ENCODE data around the gene TBX6. TPM values are rescaled to one million over a fixed set of nuclear protein-coding genes. Genes with fewer than 3 reads are reported as not detected.
A peak's percentile ranks its signal among the peaks of the same experiment; 100 is the strongest.

The TBX6 gene
- total RNA-seq, 2 donors from 2014 or later: 3.0 to 6.3 TPM

- Histone ChIP-seq H3K9me3 (ENCODE audit: control insufficient read depth, low read length) (no peaks in the 10 kb centered on the region), H3K27me3 (ENCODE audit: control insufficient read depth, insufficient read depth, low read length, poor library complexity, severe bottlenecking) (no peaks in the 10 kb centered on the region), H3K4me1 (ENCODE audit: control insufficient read depth, insufficient read depth, low read length) (peaks cover 3% of the 10 kb centered on the region), H3K36me3 (ENCODE audit: control insufficient read depth, insufficient read depth, low read length) (peaks cover 59% of the 10 kb centered on the region), H3K4me3 (ENCODE audit: low read length) (no peak overlapping the region), H3K27ac (ENCODE audit: low read depth, low read length) (no peak overlapping the region), H3K9ac (ENCODE audit: extremely low read depth, low read length, poor library complexity, severe bottlenecking) (no peak overlapping the region)
- WGBS, 2 experiments (ENCODE audit: insufficient coverage in 1 of 2, insufficient read length in 1 of 2): 95 to 98% methylated on average over 11 to 31 of the region's 31 CpGs
- Mint-ChIP-seq H3K9me3 (no peaks in the 10 kb centered on the region), H3K36me3 (ENCODE audit: low read depth) (peaks cover 60% of the 10 kb centered on the region), H3K4me3 (no peak overlapping the region), H3K4me1 (peaks cover 11% of the 10 kb centered on the region), H3K27me3 (ENCODE audit: insufficient read depth) (no peaks in the 10 kb centered on the region), H3K27ac (peak overlapping the region; percentile 39)
- TF ChIP-seq, protein P1, sequence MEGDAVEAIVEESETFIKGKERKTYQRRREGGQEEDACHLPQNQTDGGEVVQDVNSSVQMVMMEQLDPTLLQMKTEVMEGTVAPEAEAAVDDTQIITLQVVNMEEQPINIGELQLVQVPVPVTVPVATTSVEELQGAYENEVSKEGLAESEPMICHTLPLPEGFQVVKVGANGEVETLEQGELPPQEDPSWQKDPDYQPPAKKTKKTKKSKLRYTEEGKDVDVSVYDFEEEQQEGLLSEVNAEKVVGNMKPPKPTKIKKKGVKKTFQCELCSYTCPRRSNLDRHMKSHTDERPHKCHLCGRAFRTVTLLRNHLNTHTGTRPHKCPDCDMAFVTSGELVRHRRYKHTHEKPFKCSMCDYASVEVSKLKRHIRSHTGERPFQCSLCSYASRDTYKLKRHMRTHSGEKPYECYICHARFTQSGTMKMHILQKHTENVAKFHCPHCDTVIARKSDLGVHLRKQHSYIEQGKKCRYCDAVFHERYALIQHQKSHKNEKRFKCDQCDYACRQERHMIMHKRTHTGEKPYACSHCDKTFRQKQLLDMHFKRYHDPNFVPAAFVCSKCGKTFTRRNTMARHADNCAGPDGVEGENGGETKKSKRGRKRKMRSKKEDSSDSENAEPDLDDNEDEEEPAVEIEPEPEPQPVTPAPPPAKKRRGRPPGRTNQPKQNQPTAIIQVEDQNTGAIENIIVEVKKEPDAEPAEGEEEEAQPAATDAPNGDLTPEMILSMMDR (conservative IDR thresholded peaks at IDR 0.05): no peak
- no peak for DNase-seq
Observed at GRCh38 chr16:30069611-30070462, 21.9 kb downstream of the TBX6 start.

DNA sequence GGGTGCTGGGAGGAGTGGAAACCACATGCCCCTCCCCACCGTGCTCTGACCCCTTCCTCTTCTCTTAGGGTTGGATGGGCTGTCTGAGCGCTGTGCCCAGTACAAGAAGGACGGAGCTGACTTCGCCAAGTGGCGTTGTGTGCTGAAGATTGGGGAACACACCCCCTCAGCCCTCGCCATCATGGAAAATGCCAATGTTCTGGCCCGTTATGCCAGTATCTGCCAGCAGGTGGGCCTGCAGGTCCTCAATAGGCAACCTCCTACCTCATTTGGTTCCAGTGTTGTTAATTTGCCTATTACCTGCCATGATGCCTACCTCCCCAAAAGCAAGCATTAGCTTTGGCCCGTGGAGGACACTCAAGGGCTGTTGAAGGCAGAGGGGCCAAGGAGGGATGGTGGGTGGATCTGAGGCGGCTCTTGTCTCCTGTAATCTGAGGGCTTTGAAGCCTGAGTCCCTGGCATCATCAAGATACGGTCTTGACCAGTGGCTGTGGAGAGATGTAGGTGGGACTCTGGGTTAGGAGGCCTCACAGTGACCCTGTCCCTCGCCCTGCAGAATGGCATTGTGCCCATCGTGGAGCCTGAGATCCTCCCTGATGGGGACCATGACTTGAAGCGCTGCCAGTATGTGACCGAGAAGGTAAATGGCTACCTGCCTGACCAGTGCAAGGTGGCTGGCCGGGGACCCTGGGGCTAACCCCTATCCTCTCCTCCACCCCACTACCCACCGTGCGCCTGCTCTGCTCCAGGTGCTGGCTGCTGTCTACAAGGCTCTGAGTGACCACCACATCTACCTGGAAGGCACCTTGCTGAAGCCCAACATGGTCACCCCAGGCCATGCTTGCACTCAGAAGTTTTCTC, 22.7 kb downstream of the TBX6 start:
- peak; percentile 79 for DNase-seq
- Histone ChIP-seq H3K27ac (ENCODE audit: low read depth, low read length) (no peak overlapping the region), H3K36me3 (ENCODE audit: control insufficient read depth, insufficient read depth, low read length) (peaks cover 59% of the 10 kb centered on the region), H3K4me1 (ENCODE audit: control insufficient read depth, insufficient read depth, low read length) (peaks cover 3% of the 10 kb centered on the region), H3K9me3 (ENCODE audit: control insufficient read depth, low read length) (no peaks in the 10 kb centered on the region), H3K4me3 (ENCODE audit: low read length) (no peak overlapping the region), H3K9ac (ENCODE audit: extremely low read depth, low read length, poor library complexity, severe bottlenecking) (no peak overlapping the region), H3K27me3 (ENCODE audit: control insufficient read depth, insufficient read depth, low read length, poor library complexity, severe bottlenecking) (no peaks in the 10 kb centered on the region)
- Mint-ChIP-seq H3K9me3 (no peaks in the 10 kb centered on the region), H3K36me3 (ENCODE audit: low read depth) (peaks cover 60% of the 10 kb centered on the region), H3K27ac (peak overlapping the region; percentile 66), H3K4me3 (no peak overlapping the region), H3K27me3 (ENCODE audit: insufficient read depth) (no peaks in the 10 kb centered on the region), H3K4me1 (peaks cover 14% of the 10 kb centered on the region)
- TF ChIP-seq, protein P1 (conservative IDR thresholded peaks at IDR 0.05): peak; percentile 73
- 88 to 97% methylated on average over 10 to 17 of the region's 17 CpGs for WGBS, 2 experiments (ENCODE audit: insufficient coverage in 1 of 2, insufficient read length in 1 of 2)

- H3K9me3 Mint-ChIP-seq: no peaks in the 10 kb centered on the region
- Histone ChIP-seq H3K4me3 (ENCODE audit: low read length) (no peak overlapping the region), H3K27me3 (ENCODE audit: control insufficient read depth, insufficient read depth, low read length, poor library complexity, severe bottlenecking) (no peaks in the 10 kb centered on the region), H3K27ac (ENCODE audit: low read depth, low read length) (no peak overlapping the region), H3K9ac (ENCODE audit: extremely low read depth, low read length, poor library complexity, severe bottlenecking) (no peak overlapping the region), H3K4me1 (ENCODE audit: control insufficient read depth, insufficient read depth, low read length) (peaks cover 8% of the 10 kb centered on the region), H3K9me3 (ENCODE audit: control insufficient read depth, low read length) (no peaks in the 10 kb centered on the region), H3K36me3 (ENCODE audit: control insufficient read depth, insufficient read depth, low read length) (peaks cover 59% of the 10 kb centered on the region)
- H3K27ac Mint-ChIP-seq: peak overlapping the region; percentile 66
- peaks cover 57% of the 10 kb centered on the region for H3K36me3 Mint-ChIP-seq (ENCODE audit: low read depth)
- no peaks in the 10 kb centered on the region for H3K27me3 Mint-ChIP-seq (ENCODE audit: insufficient read depth)
- no peak for DNase-seq
- WGBS, 2 experiments (ENCODE audit: insufficient coverage in 1 of 2, insufficient read length in 1 of 2): 96 to 98% methylated on average over 6 to 9 of the region's 9 CpGs
- peaks cover 18% of the 10 kb centered on the region for H3K4me1 Mint-ChIP-seq
- no peak overlapping the region for H3K4me3 Mint-ChIP-seq
- TF ChIP-seq, protein P1 (conservative IDR thresholded peaks at IDR 0.05): no peak
Observed at GRCh38 chr16:30068333-30068732, 23.4 kb downstream of the TBX6 start.

Data from endodermal cell (in vitro differentiated cells).